ENCODE results near the gene NUDT14. TPM values are rescaled to one million over a fixed set of nuclear protein-coding genes. Genes with fewer than 3 reads are reported as not detected.

The NUDT14 gene
- total RNA-seq, 4 donors from 2014 or later: 14.6 to 22.2 (median 19.8) TPM

DNA sequence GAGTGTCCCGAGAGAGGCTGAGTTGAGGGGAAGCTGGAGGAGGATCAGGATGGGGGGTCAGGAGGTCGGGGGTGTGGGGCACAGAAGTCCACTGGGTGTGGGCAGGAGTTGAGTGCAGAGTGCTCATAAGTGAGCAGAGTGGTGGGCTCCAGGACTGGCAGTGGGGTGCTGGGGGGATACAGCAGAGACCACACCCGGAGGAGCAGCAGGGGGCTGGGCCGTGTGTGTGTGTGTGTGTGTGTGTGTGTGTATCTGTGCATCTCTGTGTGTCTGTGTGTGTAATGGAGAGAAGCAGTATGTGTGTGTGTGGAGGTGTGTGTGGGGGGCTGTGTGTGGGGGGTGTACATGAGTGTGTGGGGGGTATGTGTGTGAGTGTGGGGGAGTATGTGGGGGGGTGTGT lies 4.9 kb upstream of the NUDT14 start:
- no peak overlapping the region for H3K27ac ChIP-seq
- WGBS: 51% methylated on average over 4 of the region's 4 CpGs
- peaks cover 18% of the 10 kb centered on the region for H3K4me1 ChIP-seq
- no peak overlapping the region for H3K4me3 ChIP-seq
- no peaks in the 10 kb centered on the region for H3K9me3 ChIP-seq
- no peak for DNase-seq (ENCODE audit: low spot score in 2 of 2)
- peaks cover 26% of the 10 kb centered on the region for H3K27me3 ChIP-seq
- no peaks in the 10 kb centered on the region for H3K36me3 ChIP-seq
- TF ChIP-seq EP300 (IDR thresholded peaks at IDR 0.05) (no peak), POLR2AphosphoS5 (IDR thresholded peaks at IDR 0.05) (no peak)
- TF ChIP-seq, protein P1, sequence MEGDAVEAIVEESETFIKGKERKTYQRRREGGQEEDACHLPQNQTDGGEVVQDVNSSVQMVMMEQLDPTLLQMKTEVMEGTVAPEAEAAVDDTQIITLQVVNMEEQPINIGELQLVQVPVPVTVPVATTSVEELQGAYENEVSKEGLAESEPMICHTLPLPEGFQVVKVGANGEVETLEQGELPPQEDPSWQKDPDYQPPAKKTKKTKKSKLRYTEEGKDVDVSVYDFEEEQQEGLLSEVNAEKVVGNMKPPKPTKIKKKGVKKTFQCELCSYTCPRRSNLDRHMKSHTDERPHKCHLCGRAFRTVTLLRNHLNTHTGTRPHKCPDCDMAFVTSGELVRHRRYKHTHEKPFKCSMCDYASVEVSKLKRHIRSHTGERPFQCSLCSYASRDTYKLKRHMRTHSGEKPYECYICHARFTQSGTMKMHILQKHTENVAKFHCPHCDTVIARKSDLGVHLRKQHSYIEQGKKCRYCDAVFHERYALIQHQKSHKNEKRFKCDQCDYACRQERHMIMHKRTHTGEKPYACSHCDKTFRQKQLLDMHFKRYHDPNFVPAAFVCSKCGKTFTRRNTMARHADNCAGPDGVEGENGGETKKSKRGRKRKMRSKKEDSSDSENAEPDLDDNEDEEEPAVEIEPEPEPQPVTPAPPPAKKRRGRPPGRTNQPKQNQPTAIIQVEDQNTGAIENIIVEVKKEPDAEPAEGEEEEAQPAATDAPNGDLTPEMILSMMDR (IDR thresholded peaks at IDR 0.05): no peak

DNA sequence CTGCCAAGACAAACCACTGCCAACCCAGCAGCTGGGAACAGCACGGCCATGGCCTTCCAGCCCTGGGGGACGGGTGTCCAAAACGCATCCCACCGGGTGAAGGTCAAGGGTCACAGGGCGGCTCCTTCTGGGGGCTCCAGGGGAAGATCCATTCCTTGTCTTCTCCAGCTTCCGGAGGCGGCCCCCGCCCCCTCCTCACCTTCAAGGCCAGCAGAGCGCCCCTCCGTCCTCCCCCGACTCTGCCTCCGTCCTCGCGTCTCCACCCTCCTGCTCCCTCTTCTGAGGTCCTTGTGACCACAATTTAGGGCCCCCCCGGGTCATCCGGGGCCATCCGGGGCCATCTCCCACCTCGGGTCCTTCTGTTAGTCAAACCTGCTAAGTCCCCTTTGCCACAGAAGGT lies 3.9 kb upstream of the NUDT14 start:
- Histone ChIP-seq H3K27me3 (peaks cover 18% of the 10 kb centered on the region), H3K9me3 (no peaks in the 10 kb centered on the region), H3K4me3 (no peak overlapping the region), H3K27ac (no peak overlapping the region), H3K4me1 (peaks cover 26% of the 10 kb centered on the region), H3K36me3 (no peaks in the 10 kb centered on the region)
- TF ChIP-seq EP300 (IDR thresholded peaks at IDR 0.05): no peak
- TF ChIP-seq POLR2AphosphoS5 (IDR thresholded peaks at IDR 0.05): no peak
- TF ChIP-seq POLR2A (IDR thresholded peaks at IDR 0.05): no peak
- TF ChIP-seq, protein P1 (IDR thresholded peaks at IDR 0.05): no peak
- WGBS: 88% methylated on average over 12 of the region's 18 CpGs
- DNase-seq (ENCODE audit: low spot score in 2 of 2): no peak

DNA sequence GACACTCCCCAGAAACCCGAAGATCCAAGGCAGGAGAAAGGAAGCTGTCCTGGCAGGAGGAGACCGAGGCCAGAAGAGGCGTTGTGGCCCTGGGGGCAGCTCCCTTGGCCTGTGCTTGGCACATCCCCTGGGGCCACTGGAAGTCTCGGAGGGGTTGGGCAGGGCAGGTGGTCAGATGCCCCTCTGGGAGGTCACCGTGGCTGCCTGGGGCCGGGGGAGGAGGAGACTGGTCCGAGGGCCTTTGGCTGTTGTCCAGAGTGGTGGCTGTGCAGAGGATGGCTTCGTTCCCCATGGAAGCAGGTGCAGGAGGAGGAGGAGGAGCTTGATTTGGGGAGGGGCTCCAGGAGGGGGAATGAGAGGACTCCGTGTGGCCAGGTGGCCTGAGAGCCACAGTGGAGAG lies 3.3 kb upstream of the NUDT14 start:
- TF ChIP-seq POLR2A (IDR thresholded peaks at IDR 0.05) (no peak), POLR2AphosphoS5 (IDR thresholded peaks at IDR 0.05) (no peak), EP300 (IDR thresholded peaks at IDR 0.05) (no peak)
- H3K4me1 ChIP-seq: peaks cover 26% of the 10 kb centered on the region
- WGBS: 77% methylated on average over 8 of the region's 9 CpGs
- no peak overlapping the region for H3K27ac ChIP-seq
- no peak for DNase-seq (ENCODE audit: low spot score in 2 of 2)
- no peaks in the 10 kb centered on the region for H3K36me3 ChIP-seq
- no peaks in the 10 kb centered on the region for H3K9me3 ChIP-seq
- no peak overlapping the region for H3K4me3 ChIP-seq
- H3K27me3 ChIP-seq: peaks cover 18% of the 10 kb centered on the region

DNA sequence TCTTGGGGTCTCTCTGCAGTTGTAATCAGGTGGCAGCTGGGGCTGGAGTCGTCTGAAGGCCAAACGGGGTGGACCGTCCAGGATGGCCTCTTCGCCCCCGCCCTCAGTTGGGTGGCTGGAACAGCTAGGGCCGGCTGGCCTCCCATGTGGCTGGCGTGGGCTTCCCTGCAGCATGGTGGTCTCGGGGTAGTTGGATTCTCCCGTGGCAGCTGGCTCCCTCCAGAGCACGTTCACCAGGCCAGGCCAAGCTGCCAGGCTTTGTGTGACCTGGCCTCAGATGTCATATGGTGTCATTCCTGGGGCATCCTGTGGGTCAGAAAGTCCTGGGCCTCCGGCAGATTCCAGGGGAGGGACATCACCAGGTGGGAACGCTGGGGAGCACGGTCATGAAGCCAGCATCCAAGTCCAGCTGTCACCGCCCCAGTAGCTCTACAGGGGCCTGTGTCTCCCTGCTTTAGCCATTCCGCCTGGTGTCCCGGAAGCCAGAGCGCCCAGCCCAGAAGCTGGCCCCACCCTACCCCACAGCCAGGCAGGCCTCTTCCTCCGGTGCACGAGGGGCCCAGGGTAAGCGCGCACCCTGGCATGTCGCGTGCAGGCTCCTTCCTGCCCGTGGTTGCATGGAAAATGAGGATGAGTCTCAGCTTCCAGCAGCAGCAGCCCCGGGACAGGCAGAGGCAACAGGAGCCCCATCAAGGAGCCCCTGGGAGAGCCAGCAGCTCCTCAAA lies 1.3 kb upstream of the NUDT14 start:
- H3K4me1 ChIP-seq: peaks cover 26% of the 10 kb centered on the region
- peaks cover under 1% of the 10 kb centered on the region for H3K27me3 ChIP-seq
- DNase-seq (ENCODE audit: low spot score in 2 of 2): no peak
- no peak overlapping the region for H3K27ac ChIP-seq
- H3K36me3 ChIP-seq: no peaks in the 10 kb centered on the region
- WGBS: 59% methylated on average over 4 of the region's 25 CpGs
- no peaks in the 10 kb centered on the region for H3K9me3 ChIP-seq
- no peak for TF ChIP-seq POLR2AphosphoS5 (IDR thresholded peaks at IDR 0.05)
- no peak for TF ChIP-seq POLR2A (IDR thresholded peaks at IDR 0.05)
- no peak for TF ChIP-seq EP300 (IDR thresholded peaks at IDR 0.05)
- TF ChIP-seq, protein P1 (IDR thresholded peaks at IDR 0.05): no peak
- no peak overlapping the region for H3K4me3 ChIP-seq

DNA sequence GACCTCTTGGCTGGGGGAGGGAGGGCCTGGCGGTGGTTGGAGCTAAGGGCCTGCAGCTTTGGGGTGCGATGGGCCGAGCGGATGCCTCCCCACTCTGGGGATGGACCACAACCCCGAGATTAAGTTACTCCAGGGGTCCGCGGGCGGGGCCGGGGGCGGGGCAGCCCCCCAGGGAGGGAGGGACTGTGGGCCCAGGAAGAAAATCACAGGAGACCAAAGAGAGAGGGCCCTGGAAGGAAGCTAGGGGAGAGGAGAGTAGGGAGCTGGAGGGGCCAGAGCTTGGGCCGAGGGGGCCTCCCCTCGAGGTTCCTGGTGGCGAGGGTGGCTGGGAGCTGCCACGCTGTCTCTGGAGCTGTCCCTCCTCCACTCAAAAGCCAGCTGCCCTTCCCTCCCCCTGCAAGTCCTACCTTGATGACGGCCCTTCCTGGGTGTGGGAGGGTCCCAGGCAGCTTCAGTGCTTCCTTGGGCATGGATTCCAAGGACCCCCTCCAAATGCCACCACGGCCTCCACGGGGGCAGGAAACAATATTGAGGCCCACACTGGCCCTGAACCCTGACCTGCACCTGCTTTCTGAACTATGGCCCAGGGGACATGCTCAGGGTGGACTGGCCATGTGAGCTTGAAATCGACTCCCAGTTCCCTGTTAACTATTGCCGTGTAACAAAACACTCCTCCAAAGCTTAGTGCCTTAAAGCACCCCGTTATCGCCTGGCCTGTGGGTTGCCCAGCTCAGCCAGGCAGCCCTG lies 610 bp upstream of the NUDT14 start:
- Histone ChIP-seq H3K27me3 (no peaks in the 10 kb centered on the region), H3K27ac (no peak overlapping the region), H3K36me3 (no peaks in the 10 kb centered on the region), H3K4me3 (peak overlapping the region; percentile 54), H3K4me1 (peaks cover 26% of the 10 kb centered on the region), H3K9me3 (no peaks in the 10 kb centered on the region)
- WGBS: 34% methylated on average over 12 of the region's 21 CpGs
- DNase-seq (ENCODE audit: low spot score in 2 of 2): no peak
- TF ChIP-seq POLR2AphosphoS5 (IDR thresholded peaks at IDR 0.05) (no peak), EP300 (IDR thresholded peaks at IDR 0.05) (no peak), POLR2A (IDR thresholded peaks at IDR 0.05) (no peak)
- TF ChIP-seq, protein P1 (IDR thresholded peaks at IDR 0.05): no peak
